Activated CD4-positive, alpha-beta T cell treated with anti-CD3 and anti-CD28 coated beads for 4 hours (primary cell): ENCODE measurements around the gene KRT1.
A peak's percentile ranks its signal among the peaks of the same experiment; 100 is the strongest.
"Not testable (repeated sequence)": the region's sequence is repeated elsewhere in the genome, so short reads cannot be mapped to it uniquely, and the experiment has no call there.

ENCODE experiments used
- DNase-seq, 2 donors: peaks; one replicate each; pipeline ENCODE4 v3.0.0-alpha.2; 2020

The KRT1 gene

DNA sequence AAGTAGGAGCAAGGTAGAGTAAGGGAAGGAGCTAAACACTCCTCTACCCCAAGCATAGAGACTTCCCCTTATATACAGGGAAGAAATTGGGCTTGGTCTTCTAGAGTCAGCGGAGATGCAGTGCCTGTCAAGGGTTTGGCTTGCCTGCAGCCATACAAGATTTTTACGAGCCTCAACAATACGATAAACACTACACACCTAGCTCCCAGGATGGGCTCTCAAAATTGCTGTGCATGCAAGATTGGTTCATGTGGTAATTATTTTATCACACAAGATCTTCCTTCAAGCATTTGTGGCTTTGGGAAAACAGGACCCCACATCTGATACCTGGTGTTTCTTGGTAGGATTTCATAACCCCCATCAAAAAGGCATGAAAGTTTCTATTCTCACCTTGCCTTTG is at the start of gene KRT1:
Gene KRT1, minus strand, starts transcription at position 45 of the 400 bp plus-strand sequence. CDS start 59 bp downstream, outside the sequence.
- DNase-seq, result no peak

DNA sequence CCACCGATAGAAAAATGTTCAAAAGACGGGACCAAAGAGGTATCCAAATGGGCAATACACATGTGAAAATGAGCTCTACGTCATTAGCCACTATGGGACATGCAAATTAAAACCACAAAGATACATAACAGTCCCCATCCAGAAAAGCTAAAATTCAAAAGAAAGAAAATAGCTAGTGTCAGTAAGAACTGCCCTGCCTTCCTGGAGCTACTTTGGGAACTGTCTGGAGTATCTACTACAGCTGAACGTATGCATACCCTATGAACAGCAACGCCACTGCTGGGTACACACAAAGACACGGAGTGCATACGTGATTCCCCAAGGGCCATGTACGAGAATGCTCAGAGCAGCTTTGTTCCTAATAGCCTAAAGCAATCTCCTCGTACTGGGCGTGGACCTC is 48.9 kb upstream of the KRT1 start:
- no peak for DNase-seq

DNA sequence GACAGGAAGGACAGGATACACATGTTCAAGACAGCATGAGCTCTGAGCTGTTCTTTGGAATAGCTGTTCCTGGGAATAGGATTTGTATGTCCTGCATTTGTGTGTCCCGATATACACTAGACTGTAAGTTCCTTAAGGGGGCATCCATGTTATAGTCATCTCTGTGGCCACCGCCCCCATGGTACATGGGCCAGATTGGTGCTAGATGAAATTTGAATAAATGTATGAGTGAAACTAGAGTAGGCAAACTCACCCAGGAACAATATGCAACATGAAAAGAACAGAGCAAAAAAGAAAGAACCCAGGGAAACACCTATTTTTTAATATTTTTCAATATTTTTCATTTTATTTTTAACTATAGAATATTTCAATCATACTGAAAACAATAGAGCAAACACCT is 48.2 kb upstream of the KRT1 start:
- DNase-seq, result no peak

DNA sequence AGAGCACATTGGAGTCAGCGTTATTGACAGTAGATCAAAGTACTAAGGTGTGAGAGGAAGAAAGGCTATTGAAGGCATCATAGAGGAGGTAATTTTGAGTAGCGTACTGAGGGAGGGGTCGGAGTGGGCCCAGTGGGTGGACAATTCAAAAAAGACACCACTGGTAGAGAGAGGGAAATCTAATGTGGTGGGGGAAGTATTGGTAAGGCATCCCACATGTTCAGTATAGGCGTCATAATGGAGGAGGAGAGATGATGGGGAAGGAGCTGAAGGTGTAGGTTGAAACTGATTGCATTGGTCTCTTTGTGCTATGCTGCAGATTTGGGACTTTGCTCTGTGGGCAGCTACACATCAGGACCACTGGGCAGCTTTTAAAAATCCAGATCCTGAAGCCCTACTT is 46.8 kb upstream of the KRT1 start:
- no peak for DNase-seq

DNA sequence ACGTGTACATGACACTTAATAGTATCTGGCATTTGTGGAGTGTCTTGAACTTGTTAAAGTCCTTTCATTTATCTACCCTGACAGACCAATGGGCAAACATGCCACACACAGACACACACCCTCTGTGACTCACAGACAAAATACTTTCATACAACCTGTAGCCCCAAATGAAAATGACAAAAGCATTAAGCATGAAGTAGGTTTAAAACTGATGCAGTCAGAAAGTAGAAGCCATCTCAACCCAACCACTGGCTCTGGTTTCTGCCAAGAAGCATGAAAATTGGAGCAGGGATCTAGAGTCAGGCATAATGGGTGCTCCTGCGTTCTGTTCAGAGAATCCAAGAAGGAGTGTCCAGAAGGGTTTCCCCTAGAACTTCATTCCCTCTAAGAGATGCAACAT is 46.2 kb upstream of the KRT1 start:
- DNase-seq, result no peak

DNA sequence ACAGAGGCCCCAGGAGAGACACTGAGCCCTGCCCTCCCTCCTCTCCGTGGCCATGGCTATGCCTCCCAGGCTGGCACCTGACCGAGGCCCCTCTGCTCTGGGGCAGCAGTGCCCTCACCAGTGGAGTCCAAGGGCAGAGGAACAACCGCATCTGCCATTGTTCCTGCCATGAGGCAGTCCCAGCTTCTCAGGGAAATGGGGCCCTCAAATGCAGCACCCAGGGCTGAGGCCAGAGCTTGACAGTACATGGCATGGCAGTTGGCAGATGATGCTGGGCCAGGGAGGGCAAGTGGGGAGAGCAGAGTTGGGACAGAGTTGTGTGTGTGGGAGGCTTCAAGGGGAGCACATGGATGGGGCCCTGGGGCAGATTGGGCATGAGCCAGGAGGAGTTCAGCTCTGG is 44.2 kb upstream of the KRT1 start:
- no peak for DNase-seq

DNA sequence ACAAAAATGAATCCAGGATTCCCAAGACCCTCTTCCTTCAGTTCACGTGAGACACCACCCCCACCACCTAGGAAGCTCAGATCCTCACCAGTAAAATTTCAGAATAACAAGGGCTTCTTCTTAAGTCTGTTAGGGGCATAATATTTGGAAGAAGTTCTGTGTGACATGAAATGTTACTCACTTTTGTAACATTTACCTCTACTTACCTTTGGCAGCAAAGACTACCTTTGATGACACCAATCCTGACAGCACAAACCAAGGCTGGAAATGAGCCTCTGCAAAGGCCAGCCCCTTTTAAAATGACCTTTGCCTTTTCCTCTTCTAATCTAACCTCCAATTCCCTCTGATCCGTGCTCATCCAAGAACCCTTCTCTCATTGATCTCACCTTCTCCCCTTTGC is 42.5 kb upstream of the KRT1 start:
- no peak for DNase-seq

DNA sequence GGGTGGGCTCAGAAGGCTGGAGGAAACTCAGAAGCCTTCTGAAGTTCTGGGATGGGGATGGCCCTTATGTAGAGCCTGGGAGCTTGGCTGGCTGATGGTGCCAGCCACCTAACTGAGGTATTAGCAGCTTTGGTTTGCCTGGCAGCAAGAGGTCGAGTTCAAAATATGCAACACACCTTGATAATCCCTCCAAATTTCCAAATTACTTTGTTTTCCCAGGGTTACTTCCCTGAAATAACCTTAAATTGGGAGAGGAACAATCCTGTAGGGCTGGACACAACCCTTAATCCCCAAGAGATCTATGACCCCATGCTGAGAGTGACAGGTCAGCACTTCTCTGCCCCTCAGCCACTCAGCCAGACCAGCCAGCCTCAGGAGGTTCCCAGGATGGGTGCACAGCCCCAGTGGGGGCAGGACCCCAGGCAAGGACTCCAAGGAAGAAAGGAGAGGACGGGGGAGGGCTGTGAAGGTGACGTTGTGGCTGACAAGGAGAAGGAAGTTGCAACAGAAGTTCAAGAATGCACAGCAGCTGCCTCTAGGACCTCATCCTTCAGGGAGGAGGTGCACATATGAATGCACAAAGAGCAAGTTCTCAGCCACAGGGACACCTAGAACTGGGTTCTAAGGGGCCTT is 41.7 kb upstream of the KRT1 start:
- DNase-seq, result no peak

DNA sequence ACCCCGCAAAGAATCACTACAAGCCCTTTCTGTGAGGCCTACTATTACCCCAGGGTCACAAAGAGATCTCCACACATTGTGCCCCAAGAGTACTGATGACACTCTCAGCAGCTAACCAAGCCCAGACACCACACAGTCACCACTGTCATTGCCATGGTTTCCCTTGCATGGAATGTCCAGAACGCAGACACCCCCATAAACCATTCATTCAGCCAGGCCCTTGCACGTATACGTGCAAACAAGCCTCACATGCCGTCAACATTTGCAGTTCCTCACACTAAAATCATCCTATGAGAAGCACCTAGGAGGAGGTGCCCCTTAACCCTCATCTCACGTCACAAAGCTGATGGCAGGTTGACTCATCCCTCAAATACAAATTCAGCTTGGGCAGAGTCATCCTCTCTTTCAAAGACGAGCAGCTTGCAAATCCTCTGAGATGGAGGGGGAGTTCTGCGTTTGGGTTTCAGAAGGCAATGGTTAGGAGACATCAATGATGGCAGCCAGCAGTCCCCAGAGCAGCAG is 40.2 kb upstream of the KRT1 start:
- DNase-seq, result no peak

DNA sequence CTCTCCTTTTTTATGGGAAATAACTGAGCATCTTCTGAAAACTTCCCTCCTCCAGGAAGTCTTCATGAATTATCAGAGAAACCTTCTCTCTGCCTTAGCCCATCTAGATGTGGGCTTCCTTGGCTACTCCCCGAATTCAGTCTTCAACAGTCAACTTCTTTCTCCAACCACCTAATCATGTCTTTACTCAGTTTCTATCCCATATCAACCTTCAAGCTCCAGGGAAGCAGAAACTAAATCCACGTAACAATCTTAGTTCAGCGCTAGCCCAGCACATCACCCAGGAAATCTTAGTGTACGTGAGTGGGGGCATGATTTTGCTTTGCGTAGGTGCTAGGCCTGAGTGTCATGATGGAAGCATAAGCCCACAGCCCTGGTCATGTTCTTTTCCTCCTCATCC is 35.9 kb upstream of the KRT1 start:
- no peak for DNase-seq

DNA sequence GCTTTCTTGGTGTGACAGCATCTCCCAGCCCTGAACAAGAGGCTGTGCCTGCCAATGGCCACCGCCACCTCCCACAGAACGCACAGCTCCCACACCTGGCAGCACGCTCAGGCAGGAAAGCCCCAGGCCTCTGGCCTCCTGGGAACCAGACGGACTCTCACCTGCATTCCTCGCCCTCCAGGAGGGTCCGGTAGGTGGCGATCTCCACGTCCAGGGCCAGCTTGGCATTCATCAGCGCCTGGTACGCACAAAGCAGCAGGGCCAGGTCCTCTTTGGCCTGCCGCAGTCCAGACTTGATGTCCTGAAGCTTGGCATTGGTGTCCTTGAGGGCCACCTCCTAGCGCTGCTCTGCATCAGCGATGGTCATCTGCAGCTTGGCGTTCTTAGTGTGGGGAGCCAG is 35.2 kb upstream of the KRT1 start:
- no peak for DNase-seq

DNA sequence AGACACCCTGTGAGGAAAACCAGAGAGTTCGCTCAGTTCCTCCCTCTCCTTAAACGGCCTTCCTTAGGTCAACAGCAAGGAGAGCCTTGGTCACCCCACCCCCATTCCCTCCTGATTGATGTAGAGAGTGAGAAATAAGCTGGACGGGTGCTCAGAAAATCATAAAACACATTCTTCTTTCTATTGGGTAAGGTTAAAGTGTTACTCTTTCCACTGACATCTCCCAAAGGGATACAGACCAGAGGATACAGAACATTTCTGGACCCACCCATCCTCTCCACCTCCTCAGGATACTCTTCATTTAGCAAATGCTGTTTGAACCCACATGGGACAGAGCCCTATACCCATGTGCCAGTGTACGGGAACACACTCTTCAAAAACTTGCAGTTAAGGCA is 34.7 kb upstream of the KRT1 start:
- DNase-seq, result no peak

DNA sequence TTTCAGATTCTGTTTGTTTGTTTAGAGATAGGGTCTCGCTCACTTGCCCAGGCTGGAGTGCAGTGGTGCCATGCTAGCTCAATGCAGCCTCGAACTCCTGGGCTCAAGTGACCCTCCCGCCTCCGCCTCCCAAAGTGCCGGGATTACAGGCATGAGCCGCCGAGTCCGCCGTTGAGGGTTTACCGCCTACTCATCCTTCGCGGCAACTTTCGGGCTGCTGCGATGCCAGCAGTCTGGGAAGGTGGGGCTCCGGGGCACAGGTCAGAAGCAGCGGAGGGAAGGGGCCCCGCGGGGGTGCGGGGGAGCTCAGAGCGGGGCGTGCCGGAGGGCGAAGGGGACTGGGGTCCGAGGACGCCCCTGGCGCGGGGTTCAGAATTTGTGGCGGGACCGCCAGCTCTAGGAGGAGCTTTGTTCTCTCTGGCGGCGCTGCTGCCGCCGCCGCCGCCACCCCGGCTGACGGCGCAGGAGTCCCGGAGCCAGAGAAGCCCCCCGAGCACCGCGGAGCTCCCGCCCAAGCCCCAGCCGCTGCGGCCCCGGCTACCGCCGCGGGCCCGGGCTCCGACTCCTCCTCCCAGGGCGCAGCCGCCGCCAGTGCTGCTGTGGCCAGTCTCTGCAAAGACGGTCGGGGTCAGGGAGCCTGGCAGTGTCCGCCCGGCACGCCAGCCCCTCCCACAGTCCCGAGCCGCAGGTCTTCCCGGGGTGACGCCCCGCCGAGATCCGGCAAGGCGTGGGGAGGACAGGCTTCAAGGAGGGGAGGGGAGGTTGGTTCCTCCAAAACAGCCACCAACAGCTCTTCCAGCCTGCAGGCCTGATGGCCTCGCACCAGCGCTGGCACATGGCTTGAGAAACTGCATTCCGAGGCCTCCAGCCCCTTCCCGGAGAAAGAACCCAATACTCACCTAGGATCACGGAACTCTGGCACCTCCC is 34.0 kb upstream of the KRT1 start:
- DNase-seq, result peak; percentile 26 to 36

DNA sequence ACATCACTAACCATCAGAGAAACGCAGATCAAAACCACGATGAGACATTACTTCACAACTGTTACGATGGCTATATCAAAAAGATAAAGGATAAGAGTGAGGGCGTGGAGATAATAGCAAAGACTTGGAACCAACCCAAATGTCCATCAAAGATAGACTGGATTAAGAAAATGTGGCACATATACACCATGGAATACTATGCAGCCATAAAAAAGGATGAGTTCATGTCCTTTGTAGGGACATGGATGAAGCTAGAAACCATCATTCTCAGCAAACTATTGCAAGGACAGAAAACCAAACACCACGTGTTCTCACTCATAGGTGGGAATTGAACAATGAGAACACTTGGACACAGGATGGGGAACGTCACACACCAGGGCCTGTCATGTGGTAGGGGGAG is 31.9 kb upstream of the KRT1 start:
- not testable (repeated sequence) for DNase-seq

DNA sequence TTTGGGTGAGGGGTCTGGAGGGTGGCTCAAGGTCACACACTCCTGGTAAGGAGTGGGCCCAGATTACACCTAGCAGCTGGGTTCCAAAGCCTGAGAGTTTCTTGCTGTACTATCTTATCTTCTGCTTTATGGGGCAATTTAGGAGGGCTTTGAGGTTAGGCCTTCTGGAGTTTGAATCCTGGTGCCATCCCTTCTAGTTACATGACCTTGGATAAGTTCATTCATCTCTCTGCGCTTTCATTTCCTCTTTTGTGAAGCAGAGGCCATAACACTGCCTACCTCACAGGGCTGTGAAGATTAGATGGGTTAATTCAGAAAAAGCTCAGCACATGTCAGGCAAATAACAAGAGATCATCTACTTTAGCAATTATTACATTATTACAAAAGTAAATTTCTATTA is 30.5 kb upstream of the KRT1 start:
- DNase-seq, result no peak

DNA sequence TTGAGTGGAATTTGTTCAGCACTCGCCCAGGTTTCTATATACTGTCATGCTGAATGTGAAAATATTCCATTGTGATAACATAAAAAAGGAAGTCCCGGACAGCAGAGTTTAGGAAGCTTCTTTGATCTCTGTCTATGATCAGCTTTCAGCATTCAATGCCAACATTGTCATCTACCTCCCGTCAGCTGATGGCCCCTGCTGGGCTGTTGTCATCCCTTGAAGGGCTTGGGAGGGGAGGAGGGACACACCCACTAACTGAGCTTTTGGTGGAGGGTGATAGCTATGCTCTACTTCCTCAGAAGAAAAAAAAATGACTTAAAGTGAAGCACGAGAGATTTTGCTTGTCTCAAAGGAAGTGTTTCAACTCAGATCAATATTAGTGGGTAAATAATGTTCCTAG is 27.8 kb upstream of the KRT1 start:
- DNase-seq, result no peak

DNA sequence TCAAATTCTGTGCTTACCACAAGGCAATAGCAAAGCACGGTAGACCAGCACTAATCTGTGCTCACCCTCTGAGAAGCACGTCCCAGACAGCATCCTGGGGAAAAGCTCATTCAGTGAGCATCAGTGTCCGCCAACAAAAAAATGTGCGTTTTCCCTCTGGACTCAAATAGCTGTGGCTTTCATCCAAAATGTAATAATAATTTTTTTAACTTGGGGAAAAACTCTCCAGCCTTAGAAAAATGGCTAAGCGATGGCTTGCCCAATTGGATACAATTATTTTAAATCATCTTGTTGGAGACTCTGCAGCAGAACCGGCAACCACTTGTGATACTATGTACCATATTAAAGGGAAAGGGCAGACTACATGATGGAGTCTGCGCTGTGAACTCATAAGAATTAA is 24.3 kb upstream of the KRT1 start:
- no peak for DNase-seq

DNA sequence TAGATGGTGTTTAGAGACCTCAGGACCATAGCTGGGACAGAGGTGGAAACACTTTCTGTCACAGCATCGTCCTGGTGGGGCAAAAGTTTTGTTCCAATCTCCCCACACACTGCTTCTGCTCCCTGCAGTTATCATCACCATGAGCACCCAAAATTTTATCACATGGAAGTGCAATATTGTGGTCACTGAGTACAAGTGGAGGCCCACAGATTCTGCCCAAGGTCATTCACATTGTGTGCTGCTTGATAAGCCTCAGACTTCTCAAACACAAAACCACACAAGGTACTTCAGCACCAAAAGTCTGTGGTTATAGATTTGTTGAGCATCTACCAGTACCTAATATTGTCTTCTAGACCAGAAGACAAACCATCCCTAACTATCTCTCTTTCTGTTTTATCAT is 23.7 kb upstream of the KRT1 start:
- DNase-seq, result no peak

DNA sequence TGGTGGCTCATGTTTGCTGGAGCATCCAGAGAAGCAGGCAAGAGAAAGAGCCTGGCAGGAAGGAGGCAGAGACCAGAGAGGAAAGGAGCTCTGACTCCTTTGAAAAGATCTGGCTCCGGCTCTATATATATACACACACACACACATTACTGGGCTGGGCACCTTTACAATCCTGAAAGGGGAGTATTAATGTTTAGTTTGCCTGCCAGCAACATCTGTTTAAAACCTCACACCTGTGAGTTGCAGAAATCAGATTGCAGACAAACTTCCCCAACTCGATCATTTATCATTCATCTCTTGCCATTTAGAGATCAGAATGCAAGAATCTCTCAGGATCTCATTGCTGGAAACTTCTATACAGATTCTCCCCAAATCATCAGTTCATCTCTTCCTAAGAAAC is 23.2 kb upstream of the KRT1 start, which contains the start of gene KRT77:
Gene KRT77, minus strand, starts transcription at position 101 of the 400 bp plus-strand sequence. Its CDS starts 90 bp downstream, at position 11.
- no peak for DNase-seq

DNA sequence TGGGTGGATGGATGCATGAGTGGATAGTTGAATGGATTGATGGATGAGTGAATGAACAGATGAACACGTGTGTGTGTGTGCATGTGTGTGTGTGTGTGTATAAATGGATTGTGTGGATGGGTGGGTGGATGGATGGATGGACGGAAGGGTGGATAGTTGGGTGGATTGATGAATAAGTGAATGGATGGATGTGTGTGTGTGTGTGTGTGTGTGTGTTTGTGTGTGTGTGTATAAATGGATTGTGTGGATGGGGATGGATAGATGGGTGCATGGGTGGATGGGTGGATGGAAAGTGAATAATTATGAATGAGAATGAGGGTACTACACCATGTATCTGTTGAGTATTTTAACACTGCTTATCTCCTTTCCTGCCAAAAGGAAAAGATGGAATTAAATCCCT is 22.1 kb upstream of the KRT1 start:
- DNase-seq, result no peak

DNA sequence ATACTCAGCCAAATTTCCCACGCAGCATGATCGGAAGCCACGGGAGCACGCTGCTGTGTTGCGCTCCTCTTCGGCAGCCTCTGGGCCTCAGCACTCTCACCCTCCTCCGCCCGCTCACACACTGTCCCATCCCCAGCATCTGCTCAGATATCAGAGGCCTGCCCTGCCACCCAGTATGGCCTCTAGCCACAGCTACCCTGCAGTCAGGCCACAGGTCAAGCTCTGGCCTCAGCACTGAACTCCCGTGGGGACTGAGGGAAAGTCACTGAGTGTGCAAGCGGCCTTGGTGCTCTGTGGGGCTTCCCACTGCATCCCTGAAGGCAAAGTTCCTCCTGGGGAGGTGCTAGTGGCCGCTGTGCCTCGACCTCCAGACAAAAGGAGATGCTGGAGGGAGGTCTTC is 21.1 kb upstream of the KRT1 start:
- no peak for DNase-seq

DNA sequence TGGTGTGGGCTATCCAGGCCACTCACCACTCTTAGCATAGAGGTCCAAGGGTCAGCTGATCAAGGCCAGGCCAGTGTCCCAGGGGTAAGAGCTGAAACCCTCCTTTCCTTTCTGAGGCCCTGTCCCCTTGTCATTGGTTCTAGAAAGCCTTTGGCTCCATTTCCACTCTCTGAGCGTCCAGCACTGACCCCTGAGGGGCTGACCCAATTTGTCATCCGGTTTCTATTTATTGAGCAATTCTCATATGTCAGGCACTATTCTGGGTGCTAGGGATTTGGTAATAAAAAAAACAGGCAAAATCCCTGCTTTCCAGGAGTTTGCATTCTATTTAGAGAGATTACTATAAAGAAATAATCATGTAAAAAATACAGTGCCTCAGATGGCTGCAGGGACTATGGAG is 19.8 kb upstream of the KRT1 start:
- DNase-seq, result no peak

DNA sequence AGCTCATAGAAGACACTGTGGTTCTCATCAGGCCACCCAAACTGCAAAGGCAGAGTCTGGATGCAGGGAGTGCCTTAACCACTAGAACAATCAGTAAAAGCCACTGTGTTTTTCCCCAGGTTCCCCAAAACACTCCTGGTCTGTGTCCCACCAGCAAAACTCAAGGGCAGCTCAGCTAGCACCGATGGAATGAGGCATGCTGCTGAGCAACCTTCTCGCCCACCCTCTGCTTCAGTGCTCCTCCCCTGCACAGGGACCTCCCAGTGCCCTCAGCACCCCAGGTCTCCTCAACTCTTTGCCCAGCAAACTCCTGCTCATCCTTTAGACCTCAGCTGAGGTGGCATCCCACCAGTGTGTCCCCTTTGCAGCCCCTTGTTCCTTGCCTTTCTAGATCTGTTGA is 19.2 kb upstream of the KRT1 start:
- no peak for DNase-seq

DNA sequence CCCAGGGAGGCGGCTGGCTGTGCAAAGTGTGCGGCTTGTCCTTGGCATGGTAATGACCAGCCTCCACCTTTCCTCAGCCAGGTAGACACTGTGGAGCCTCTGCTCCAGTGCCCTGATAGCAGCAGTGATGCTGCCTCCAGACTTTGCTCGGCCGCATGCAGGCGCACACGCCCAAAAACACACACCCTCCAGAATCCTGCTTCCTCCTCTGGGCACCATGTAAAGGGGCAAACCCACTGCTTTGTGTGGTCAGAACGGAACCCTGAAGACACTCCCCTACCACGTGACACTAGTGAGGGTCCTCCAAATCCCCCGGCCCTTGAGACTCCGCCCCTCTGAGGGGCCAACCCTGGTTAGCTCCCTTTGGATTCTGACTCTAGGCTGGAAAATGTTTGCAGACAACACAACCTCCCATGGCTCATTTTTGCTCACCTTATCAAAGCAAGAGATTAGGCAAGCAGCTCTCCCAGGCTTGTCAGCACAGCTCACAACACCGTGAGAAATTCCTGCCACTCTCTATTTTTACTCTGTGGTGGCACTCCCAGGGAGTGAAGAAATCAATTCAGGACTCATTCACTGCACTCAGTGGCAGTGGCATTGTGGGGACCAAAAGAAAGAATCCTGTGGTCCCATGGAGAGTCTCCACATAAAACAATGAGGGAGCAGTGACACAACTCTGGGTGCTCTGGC is 18.6 kb upstream of the KRT1 start:
- DNase-seq, result no peak
